KOPT-K1 (cell line): Measurements from ENCODE around the gene RTN4RL1.

Experiments
- H3K27ac ChIP-seq: fragments of 200-600 bp; sonication (generic); 2 replicates; pipeline ENCODE4 v1.5.1; 2016; ENCODE audit warnings: antibody characterized with exemption, mild to moderate bottlenecking, low read depth, low read length; ENCODE audit not compliant: poor library complexity, severe bottlenecking
- H3K36me3 ChIP-seq: fragments of 200-600 bp; sonication (generic); 2 replicates; pipeline ENCODE4 v1.5.1; 2017; ENCODE audit warnings: antibody characterized with exemption, mild to moderate bottlenecking, low read length, moderate library complexity; ENCODE audit not compliant: insufficient read depth
- H3K9me3 ChIP-seq: fragments of 200-600 bp; sonication (generic); 2 replicates; pipeline ENCODE4 v1.5.1; 2017; ENCODE audit warnings: antibody characterized with exemption, low read length, mild to moderate bottlenecking; ENCODE audit not compliant: insufficient read depth, poor library complexity, severe bottlenecking

RTN4RL1 gene

DNA sequence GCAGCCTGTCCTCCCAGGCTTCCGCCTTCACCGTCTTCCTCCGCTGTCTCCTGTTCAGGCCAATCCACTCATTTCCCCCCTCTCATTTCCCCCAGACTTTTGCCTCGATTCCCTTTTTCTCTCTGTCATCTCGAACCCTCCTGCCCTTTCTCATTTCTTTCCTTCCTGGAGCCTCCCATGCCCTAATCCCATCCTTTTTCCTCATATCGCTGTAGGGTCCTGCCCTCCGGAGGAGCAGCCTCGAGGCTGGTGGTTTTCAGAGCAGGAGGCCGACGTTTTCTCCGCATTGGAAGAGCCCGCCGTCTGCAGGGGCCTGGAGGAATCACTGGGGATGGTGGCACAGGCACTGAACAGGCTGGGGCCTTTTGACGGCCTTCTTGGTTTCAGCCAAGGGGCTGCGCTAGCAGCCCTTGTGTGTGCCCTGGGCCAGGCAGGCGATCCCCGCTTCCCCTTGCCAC is 17.3 kb upstream of the RTN4RL1 start:
- no peaks in the 10 kb centered on the region for H3K9me3 ChIP-seq
- H3K36me3 ChIP-seq, result peaks cover 49% of the 10 kb centered on the region
- H3K27ac ChIP-seq, result peak overlapping the region; percentile 89

DNA sequence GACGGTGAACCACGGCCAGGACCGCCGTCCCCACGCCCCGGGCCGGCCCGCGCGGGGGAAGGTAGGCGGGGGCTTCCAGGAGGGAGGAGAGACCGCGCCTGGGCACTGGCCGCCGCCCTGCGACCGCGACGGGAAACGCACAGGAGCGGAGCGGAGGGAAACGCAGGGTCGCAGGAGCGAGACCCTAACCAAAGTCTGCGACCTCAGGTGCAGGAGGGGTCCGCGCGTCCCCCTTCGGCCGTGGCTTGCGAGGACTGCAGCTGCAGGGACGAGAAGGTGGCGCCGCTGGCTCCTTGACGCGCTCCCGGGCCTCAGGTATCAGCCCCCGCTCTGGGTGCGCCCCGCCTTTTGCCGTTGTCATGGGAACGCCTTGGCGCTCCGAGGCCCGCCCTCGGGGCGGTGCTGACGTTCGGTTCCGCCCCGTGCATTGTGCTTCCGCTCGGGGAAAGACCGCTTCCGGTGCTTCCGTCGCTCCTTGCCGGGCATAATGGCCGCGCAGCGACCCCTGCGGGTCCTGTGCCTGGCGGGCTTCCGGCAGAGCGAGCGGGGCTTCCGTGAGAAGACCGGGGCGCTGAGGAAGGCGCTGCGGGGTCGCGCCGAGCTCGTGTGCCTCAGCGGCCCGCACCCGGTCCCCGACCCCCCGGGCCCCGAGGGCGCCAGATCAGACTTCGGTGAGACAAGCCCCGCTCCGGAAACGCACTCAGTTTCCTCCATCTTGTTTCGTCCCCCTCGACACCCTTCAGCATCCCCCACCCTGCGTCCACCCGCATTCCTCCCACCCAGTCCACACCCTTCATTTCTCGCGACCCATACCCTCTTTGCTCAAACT is 16.6 kb upstream of the RTN4RL1 start, which contains the start of gene OVCA2:
Gene OVCA2, plus strand, starts transcription at position 462 of the 829 bp plus-strand sequence. Its CDS starts 26 bp downstream, at position 488.
- H3K36me3 ChIP-seq, result peaks cover 55% of the 10 kb centered on the region
- H3K27ac ChIP-seq, result peak within 1 kb of the TSS; percentile 89
- no peaks in the 10 kb centered on the region for H3K9me3 ChIP-seq

DNA sequence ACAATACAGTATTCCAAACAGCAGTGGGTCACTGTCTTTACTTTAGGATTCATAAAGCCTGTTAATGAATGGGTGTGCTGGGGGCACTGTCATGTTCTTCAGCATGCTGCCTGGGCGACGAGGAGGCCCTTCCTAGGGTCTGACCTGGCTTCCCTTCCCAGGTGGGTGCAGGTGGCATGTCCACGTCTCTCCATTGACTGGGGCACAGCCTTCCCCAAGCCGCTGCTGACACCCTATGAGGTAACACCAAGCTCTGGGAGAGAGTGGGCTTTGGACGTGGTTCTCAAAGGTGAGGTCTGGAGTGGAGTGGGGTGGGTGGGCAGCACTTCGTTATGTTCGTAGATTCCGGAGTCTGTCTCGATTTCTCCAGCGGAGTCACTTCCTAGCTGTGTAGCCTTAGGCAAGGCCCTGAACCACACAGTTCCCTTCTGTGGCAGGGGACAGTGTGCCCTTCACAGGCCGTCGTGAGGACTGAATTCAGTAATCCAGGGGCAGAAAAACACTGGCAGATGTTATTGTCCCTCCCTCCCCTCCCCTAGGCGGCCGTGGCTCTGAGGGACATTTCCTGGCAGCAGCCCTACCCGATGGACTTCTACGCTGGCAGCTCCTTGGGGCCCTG is 15.9 kb upstream of the RTN4RL1 start:
- peaks cover 61% of the 10 kb centered on the region for H3K36me3 ChIP-seq
- no peaks in the 10 kb centered on the region for H3K9me3 ChIP-seq
- H3K27ac ChIP-seq, result no peak overlapping the region

DNA sequence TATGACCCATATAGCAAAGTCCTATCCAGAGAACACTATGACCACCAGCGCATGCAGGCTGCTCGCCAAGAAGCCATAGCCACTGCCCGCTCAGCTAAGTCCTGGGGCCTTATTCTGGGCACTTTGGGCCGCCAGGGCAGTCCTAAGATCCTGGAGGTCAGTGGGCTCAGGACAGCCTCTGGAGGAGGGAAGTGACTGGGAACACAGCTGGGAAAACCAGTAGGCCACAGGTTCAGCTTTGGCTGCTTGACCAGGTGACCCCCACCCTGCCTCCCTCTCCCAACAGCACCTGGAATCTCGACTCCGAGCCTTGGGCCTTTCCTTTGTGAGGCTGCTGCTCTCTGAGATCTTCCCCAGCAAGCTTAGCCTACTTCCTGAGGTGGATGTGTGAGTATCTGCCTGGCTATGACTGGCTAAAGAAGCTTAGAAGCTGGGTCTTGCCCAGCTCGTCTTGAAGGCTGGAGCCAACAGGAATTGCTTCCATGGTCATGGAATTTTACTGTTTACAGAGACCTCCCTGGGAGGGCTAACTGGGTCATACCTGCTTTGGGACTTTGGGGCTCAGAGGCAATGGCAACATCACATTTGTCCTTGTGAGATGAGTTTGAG is 15.2 kb upstream of the RTN4RL1 start:
- H3K36me3 ChIP-seq, result peaks cover 61% of the 10 kb centered on the region
- no peaks in the 10 kb centered on the region for H3K9me3 ChIP-seq
- H3K27ac ChIP-seq, result no peak overlapping the region

DNA sequence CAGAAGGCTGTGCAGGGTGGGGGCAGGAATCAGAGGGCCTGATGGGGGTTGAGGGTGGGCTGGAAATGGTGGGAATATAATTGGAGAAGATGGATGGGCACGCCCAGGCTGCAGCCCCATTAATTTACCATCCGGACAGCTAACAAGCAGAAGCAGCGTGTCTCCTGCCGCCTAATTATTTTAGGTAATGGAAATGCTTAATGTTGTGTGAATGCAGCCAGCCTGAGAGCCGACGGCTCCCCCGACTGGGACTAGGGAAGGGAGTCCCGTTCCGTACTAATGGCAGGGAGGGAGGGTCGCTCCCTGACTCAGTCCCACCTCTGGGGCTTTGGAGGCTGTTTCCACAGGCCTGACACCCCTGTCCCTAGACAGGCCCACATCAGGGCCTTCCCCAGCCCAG is 12.0 kb upstream of the RTN4RL1 start:
- Histone ChIP-seq H3K9me3 (no peaks in the 10 kb centered on the region), H3K27ac (no peak overlapping the region), H3K36me3 (peaks cover 41% of the 10 kb centered on the region)

DNA sequence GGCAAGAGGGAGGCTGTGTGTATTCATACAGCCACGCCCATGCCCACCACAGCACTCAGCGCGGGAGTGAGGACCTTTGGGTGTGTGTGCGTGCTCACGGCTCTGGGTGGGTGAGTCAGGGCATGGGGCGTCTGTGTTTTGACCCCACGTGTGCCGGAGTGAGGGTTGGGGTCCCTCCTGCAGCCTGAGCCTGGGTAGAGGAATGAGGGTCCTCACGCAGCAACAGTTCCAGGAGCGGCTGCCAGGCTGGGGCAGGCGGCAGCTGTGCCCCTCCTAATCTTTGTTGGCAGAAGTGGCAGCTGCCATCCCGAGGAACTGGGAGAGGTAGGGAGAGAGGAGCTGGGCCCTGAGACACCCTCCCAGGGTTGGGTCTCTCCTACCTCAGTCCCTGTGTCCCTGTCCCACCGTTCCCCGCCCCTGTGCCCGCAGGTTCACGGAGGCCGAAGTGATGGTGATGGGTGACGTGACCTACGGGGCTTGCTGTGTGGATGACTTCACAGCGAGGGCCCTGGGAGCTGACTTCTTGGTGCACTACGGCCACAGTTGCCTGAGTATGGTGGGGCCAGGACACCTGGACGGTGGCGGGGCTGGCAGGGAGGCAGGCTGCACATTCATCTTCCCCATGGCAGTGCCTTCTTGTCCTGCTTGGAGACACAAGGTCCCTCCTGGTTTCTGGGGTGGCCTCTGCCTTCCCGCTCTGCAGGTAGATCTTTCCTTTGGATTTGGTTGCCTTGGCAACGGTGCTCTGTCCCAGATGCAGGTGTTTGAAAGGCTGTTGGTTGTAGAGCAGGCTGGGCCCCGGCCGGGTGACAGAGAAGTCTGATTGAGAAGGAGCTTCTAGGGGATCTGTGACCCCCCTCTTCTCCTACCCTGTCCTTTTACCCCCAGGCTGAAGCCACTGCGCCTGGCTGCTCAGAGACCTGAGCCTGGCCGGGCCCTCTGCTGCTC is 10.7 kb upstream of the RTN4RL1 start:
- Histone ChIP-seq H3K36me3 (peaks cover 36% of the 10 kb centered on the region; the same call in 1 of the 2 replicates), H3K9me3 (no peaks in the 10 kb centered on the region), H3K27ac (no peak overlapping the region)

DNA sequence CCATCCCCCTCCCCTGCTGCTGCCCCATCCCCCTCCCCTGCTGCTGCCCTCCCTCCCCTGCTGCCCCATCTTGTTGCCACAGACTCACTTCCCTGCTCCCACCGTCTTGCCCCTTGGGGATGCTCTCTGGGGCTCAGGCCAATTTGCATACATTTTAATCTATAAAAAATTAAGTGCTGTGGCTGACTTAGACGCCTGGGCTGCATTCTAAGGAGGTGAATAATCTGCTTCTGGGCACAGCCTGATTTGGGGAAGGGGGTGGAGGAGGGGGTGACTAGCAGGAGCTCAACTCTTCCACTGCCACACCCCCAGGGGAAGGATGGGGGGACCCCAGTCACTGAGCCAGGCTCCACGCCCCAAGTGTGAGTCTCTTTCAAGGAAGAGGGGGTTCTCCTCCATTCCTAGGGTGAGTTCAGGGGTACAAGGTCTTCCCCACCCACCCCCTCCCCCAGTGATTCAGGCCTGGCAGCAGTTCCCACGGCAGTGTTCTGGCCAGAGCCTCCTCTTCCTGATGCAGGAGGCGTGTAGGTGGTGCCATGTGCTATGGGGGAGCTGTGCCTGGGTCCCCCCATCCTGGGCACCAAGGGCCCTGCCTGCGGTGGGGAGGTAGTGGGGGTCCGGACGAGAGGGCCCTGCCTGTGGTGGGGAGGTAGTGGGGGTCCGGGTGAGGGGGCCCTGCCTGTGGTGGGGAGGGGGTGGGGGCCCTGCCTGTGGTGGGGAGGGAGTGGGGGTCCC is 9.8 kb upstream of the RTN4RL1 start:
- Histone ChIP-seq H3K27ac (no peak overlapping the region), H3K36me3 (peaks cover 27% of the 10 kb centered on the region; the same call in 1 of the 2 replicates), H3K9me3 (no peaks in the 10 kb centered on the region)

DNA sequence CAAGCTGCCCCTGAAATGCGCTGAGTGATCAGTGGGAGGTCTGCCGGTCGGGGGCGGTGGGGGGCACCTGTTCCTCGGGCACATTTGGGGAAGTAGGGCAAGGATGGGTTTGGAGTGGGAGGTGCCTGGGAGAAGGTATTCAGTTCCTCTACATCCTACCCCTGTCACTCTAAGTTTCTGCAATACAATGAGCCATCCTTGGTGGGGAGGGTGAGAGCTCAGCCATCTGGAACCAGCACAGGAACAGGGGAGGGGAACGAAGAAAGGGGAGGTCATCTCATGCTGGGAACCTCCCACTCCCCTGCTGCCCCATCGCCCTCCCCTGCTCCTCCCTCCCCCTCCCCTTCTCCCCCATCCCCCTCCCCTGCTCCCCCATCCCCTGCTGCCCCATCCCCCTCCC is 9.0 kb upstream of the RTN4RL1 start:
- Histone ChIP-seq H3K36me3 (peaks cover 23% of the 10 kb centered on the region; the same call in 1 of the 2 replicates), H3K27ac (no peak overlapping the region), H3K9me3 (no peaks in the 10 kb centered on the region)

DNA sequence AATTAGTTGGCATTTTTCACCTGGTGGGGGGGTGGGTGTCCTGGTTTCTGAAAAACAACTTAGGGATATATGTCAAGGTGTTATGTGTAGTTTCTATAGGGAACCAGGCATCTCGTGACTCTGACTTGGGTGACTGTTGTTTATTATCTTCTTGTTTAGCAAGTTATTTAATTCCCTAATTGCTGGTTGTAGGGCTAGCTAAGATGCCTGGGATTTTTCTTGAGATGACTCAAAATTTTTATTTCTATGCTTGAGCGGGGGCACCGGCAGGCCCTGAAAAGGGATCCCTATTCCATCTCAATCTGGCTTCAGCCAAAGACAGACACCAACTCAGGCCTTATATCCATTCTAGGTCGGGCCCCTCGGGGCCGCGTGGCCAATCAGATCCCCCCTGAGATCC is 8.0 kb upstream of the RTN4RL1 start:
- H3K36me3 ChIP-seq, result peaks cover 19% of the 10 kb centered on the region; the same call in 1 of the 2 replicates
- H3K9me3 ChIP-seq, result no peaks in the 10 kb centered on the region
- no peak overlapping the region for H3K27ac ChIP-seq

DNA sequence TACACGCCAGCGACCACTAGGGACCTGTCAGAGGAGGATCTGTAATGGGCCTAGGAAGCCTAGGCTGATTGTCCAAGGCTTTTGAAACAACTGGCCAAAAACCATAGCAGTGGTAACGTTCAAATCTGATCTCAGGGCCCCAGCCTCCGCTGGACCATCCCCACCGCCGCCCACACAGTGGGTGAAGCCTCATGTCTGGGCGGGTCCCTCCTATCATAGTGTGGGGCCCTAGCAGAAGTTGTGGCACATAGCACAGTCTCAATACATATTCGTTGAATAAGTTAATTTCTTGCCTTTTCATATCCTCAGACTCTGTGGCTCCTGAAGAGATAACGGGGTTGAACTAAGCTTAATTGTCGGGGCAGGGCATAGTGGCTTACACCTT is 5.6 kb upstream of the RTN4RL1 start:
- H3K9me3 ChIP-seq, result no peaks in the 10 kb centered on the region
- H3K27ac ChIP-seq, result peak overlapping the region; percentile 51
- no peaks in the 10 kb centered on the region for H3K36me3 ChIP-seq

DNA sequence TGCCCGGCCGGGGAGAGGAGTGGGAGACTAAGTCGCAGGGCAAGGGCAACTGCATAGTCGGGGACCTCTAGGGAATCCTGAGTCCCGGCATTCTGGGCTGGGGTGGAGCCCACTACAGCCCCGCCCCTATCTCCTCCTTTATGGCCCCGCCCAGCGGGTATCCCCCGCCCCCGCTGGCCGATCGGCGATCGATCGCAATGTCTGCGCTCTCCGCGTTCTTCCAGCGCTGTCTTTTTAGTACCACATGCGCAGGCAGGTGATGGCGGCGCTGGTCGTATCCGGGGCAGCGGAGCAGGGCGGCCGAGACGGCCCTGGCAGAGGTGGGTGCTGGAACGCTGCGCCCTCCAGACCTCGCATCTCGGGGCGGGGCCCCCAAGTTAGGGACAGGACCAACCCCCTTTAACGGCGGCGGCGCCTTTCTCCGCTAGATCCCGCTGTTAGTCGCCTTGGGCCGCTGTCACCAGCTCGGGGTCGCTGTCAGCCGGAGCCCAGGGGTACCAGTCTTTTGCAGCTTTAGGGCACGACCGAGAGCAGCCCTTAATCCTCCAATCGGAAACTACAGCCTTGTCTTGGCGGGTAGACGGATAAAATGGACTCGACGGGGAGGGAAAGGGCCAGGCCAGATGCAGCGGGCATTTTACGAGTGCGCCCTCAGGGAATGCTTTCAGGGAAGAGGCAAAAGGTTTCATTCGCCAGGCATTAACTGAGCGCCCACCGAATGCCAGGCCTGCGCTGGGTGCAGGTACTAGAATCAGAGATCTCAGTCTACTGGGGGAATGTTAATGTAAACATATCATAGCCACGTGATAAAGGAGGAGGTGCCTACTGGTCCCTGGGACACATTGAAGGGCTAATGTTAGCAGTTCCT is 5.0 kb upstream of the RTN4RL1 start, which contains the start of gene DPH1:
Gene DPH1, plus strand, starts transcription at position 243 of the 868 bp plus-strand sequence. Its CDS starts 17 bp downstream, at position 260.
- Histone ChIP-seq H3K27ac (peak within 1 kb of the TSS; percentile 51), H3K36me3 (no peaks in the 10 kb centered on the region), H3K9me3 (no peaks in the 10 kb centered on the region)

DNA sequence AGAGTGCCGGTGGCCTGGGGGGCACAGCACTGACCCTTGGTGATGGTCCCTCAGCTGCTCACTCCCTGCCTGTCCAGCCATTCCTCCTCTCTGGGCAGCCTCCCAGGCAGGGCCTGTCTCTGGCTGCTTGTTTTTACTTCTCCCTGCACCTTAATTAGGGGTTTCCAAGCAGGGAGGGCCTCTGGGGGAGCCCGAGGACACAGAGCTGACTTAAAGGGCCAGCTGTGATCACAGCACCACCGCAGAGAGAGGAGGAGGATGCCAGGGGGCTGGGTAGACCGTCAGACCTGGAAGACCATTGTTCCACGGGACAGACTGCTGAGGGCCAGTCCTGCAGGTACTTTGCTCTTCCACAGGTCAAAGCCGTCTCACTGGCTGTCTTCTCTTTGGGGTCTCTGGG is 3.6 kb upstream of the RTN4RL1 start:
- Histone ChIP-seq H3K36me3 (no peaks in the 10 kb centered on the region), H3K27ac (no peak overlapping the region), H3K9me3 (no peaks in the 10 kb centered on the region)

DNA sequence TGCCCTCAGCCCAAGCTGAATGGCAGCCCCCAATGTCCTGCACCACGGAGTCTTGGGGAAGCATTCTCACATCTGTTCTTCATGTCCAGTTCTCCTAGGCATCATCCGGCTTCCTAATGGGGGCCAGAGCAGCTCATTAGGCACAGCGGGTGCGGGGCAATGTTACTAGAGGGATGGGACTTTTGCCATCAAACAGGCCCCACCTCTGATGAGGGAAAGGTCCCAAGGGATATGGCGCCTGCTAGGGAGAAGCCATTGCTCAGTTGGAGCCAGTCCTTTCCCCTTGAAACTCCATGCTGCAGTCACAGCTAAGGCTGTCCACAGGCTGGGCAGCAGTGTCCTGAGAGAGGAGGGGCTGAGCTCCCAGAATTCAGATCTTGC is 3.1 kb upstream of the RTN4RL1 start:
- Histone ChIP-seq H3K27ac (no peak overlapping the region), H3K9me3 (no peaks in the 10 kb centered on the region), H3K36me3 (no peaks in the 10 kb centered on the region)
